HG03565 (cell line): ENCODE results near the gene PPARG.
"Not testable (repeated sequence)": the region's sequence is repeated elsewhere in the genome, so short reads cannot be mapped to it uniquely, and the experiment has no call there.

Experiments used
- ATAC-seq: cut with Tn5 transposase; IDR thresholded peaks from one replicate; pipeline ENCODE4 v1.9.1; 2021; ENCODE audit warnings: mild to moderate bottlenecking, moderate library complexity; ENCODE audit not compliant: unreplicated experiment

Gene PPARG

GRCh38 chr3:12472796-12473195, 183.9 kb downstream of the PPARG start:
- ATAC-seq, result no peak

GRCh38 chr3:12473511-12473910, 184.6 kb downstream of the PPARG start:
- ATAC-seq, result no peak

DNA sequence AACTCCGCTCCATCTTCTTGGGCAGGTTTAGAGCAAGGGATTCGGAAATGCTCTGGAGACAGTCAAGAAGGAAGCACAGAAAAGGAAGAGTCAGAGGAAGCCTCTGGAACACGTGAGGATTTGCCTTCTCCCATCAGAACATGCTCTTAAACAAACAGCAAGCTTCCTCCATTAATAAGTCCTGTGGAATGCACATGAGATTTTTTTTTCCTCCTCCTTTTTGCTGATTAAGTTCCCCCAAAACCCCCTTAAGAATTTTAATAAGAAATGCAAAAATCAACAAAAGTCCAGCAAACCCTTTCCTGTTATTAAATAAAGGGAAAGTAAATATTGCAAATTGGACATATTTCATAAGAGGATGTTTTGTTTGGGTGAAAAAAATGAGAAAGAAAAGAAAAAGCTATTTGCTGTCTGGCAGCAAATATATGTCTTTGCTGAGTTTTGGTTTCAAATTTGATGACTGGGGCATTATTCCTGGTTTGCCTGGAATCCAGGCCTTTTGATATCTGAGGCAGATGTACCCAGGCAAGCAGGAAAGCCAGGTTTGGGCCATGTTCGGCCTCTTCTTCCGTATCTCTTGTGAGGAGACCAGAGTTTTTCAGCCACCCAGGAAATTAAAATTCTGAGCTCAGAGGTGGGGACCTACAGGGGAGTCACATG, 187.5 kb downstream of the PPARG start:
- no peak for ATAC-seq

DNA sequence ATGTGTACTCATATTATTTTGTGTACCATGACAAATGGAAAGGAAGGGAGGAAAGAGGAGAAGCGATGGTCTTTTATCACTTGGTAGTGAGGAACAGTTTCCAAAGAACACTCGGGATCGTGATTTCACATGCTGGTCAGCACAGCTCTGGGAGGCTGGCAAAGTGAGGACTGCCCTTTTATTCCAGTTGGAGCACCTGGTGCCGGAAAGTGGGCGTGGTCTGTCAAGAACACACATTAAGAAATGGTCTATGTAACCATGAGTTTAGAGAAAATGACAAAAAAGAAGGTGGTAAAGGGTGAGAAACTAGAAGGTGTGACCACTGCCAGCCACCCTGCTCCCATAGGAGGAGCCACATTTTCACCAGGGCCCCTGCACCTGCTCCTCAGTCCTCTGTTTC, 188.4 kb downstream of the PPARG start:
- no peak for ATAC-seq

DNA sequence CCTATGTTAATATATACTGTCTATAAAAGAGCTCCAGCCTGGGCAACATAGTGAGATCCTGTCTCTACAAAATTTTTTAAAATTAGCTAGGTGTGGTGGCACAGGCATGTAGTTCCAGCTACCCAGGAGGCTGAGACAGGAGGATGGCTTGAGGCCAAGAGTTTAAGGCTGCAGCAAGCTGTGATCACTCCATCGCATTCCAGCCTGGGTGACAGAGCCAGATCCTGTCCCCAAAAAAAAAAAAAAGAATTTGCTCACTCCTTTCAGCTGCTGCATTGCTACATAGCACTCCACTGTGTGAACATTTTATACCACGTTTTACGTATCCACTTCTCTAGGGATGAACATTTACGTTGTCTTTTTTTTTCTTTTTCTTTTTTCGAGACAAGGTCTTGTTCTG, 189.5 kb downstream of the PPARG start:
- no peak for ATAC-seq

DNA sequence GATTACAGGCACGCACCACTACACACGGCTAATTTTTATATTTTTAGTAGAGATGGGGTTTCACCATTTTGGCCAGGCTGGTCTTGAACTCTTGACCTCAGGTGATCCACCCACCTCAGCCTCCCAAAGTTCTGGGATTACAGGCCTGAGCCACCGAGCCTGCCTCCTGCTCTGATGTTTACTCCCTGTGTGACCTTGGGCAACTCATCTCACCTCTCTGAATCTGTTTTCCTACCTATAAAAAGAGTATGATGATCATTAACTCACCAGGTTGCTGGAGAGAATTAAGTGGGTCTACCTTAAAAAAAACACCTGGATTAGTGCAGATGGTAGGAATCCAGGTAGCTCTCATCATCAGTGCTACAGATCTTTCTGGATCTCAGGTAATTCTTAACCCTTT, 190.3 kb downstream of the PPARG start:
- ATAC-seq, result not testable (repeated sequence)

GRCh38 chr3:12479919-12480427, 191.1 kb downstream of the PPARG start:
- peak; percentile 26 for ATAC-seq

GRCh38 chr3:12483410-12483809, 194.5 kb downstream of the PPARG start:
- ATAC-seq, result no peak

GRCh38 chr3:12483872-12484197, 195.0 kb downstream of the PPARG start:
- ATAC-seq, result no peak
